H1 (cell line): ENCODE data around the gene TBC1D22A. TPM values are rescaled to one million over a fixed set of nuclear protein-coding genes. Genes with fewer than 3 reads are reported as not detected.

Experiments
- CTCF ChIA-PET: fragments of 300-600 bp; sonication (Branson Sonifier 250); formaldehyde crosslinking; loops from one replicate; lab custom pipeline; 2021; ENCODE audit not compliant: partially characterized antibody; lab: Charles Lee
- POLR2A ChIA-PET: fragments of 300-600 bp; sonication (Branson Sonifier 250); formaldehyde crosslinking; loops from one replicate; lab custom pipeline; 2021; ENCODE audit warnings: inconsistent platforms; ENCODE audit not compliant: partially characterized antibody; lab: Charles Lee
- DNase-seq, 2 experiments: peaks; one replicate each; pipeline versions ENCODE4 v3.0.0 to v3.0.0-alpha.2; 2010 to 2022; ENCODE audit warnings: low spot score in 2 of 2, low read depth in 1 of 2, mixed read lengths in 1 of 2
- FAIRE-seq: peaks from 2 replicates; lab custom pipeline; 2011; peaks lifted over from hg19 to GRCh38; lab: Jason Lieb, UNC
- H2AFZ ChIP-seq: 2 replicates; pipeline ENCODE4 v1.8.1; 2012; ENCODE audit warnings: low read length, inconsistent platforms
- H2AK5ac ChIP-seq: 2 replicates; pipeline ENCODE4 v1.6.1; 2013; ENCODE audit warnings: low read depth, low read length
- H2BK120ac ChIP-seq: replicated peaks from 2 replicates; pipeline ENCODE3; 2013; ENCODE audit warnings: low read depth, low read length, inconsistent platforms
- H2BK12ac ChIP-seq: 2 replicates; pipeline ENCODE4 v1.6.1; 2013; ENCODE audit warnings: low read depth, low read length
- H2BK15ac ChIP-seq: 2 replicates; pipeline ENCODE4 v1.6.1; 2013; ENCODE audit warnings: low read length
- H2BK20ac ChIP-seq: 2 replicates; pipeline ENCODE4 v1.6.1; 2013; ENCODE audit warnings: low read length
- H2BK5ac ChIP-seq: 2 replicates; pipeline ENCODE4 v1.6.1; 2013; ENCODE audit warnings: low read depth, low read length
- H3K14ac ChIP-seq: 2 replicates; pipeline ENCODE4 v1.6.1; 2013; ENCODE audit warnings: inconsistent platforms; ENCODE audit not compliant: insufficient read length
- H3K18ac ChIP-seq: 2 replicates; pipeline ENCODE4 v1.6.1; 2013; ENCODE audit warnings: low read length; ENCODE audit errors: extremely low read depth
- H3K23ac ChIP-seq: 2 replicates; pipeline ENCODE4 v1.6.1; 2013; ENCODE audit warnings: inconsistent platforms; ENCODE audit not compliant: insufficient read length
- H3K23me2 ChIP-seq: 2 replicates; pipeline ENCODE4 v1.6.1; 2013; ENCODE audit warnings: low read depth, low read length
- H3K27ac ChIP-seq: 2 replicates; pipeline ENCODE4 v1.6.1; 2011; ENCODE audit warnings: low read depth, low read length, inconsistent platforms
- H3K27me3 ChIP-seq, 4 experiments: replicated peaks in 1 of 4; 1 replicate in 1 of 4; 2 replicates in 3 of 4; pipeline versions ENCODE4 v1.6.1 to v1.8.1; 2011 to 2013; ENCODE audit warnings: low read length in 3 of 4, mild to moderate bottlenecking in 3 of 4, inconsistent platforms in 2 of 4, mixed read lengths in 2 of 4, moderate library complexity in 1 of 4; ENCODE audit not compliant: control insufficient read depth in 3 of 4, insufficient read depth in 3 of 4; ENCODE audit errors: extremely low read depth in 1 of 4
- H3K36me3 ChIP-seq, 4 experiments: 2 replicates each; pipeline versions ENCODE4 v1.6.1 to v1.8.1; 2011 to 2013; ENCODE audit warnings: mild to moderate bottlenecking in 4 of 4, low read length in 3 of 4, moderate library complexity in 2 of 4, control low read depth in 1 of 4, inconsistent platforms in 1 of 4; ENCODE audit not compliant: insufficient read depth in 4 of 4, control insufficient read depth in 2 of 4
- H3K4ac ChIP-seq: replicated peaks from 2 replicates; pipeline ENCODE3; 2013; ENCODE audit warnings: low read length, low read depth, mixed read lengths, inconsistent platforms; ENCODE audit not compliant: insufficient read length
- H3K4me1 ChIP-seq, 4 experiments: replicated peaks in 1 of 4; 1 replicate in 1 of 4; 2 replicates in 3 of 4; pipeline versions ENCODE4 v1.6.1 to v1.8.1; 2011 to 2013; ENCODE audit warnings: low read length in 3 of 4, inconsistent platforms in 2 of 4, mixed read lengths in 1 of 4; ENCODE audit not compliant: insufficient read depth in 4 of 4, control insufficient read depth in 3 of 4
- H3K4me2 ChIP-seq, 2 experiments: 2 replicates each; pipeline versions ENCODE4 v1.6.1 to v1.8.1; 2011 to 2013; ENCODE audit warnings: low read depth in 2 of 2, low read length in 2 of 2, control low read depth in 1 of 2, inconsistent platforms in 1 of 2, mild to moderate bottlenecking in 1 of 2; ENCODE audit not compliant: insufficient read depth in 1 of 2
- H3K4me3 ChIP-seq, 4 experiments: fragments of 200-600, 300-600 bp in 1 of 4; sonication (generic), shearing (Covaris generic), sonication (Bioruptor Twin) in 1 of 4; 2 replicates each; pipeline versions ENCODE4 v1.5.1 to v1.8.1; 2011 to 2016; ENCODE audit warnings: low read length in 4 of 4, low read depth in 3 of 4, control low read depth in 2 of 4, inconsistent platforms in 2 of 4, mild to moderate bottlenecking in 2 of 4, mixed read lengths in 1 of 4, moderate library complexity in 1 of 4; ENCODE audit not compliant: insufficient read depth in 2 of 4; ENCODE audit errors: extremely low read depth in 1 of 4
- H3K56ac ChIP-seq: replicated peaks from 2 replicates; pipeline ENCODE3; 2013; ENCODE audit warnings: low read depth, mild to moderate bottlenecking, mixed read lengths, low read length, inconsistent platforms; ENCODE audit not compliant: insufficient read length
- H3K79me1 ChIP-seq: 2 replicates; pipeline ENCODE4 v1.6.1; 2013; ENCODE audit warnings: low read depth, low read length, control low read depth
- H3K79me2 ChIP-seq, 2 experiments: 2 replicates each; pipeline versions ENCODE4 v1.6.1 to v1.8.1; 2012 to 2013; ENCODE audit warnings: low read length in 2 of 2, mild to moderate bottlenecking in 2 of 2, inconsistent platforms in 1 of 2; ENCODE audit not compliant: insufficient read depth in 2 of 2, control insufficient read depth in 1 of 2
- H3K9ac ChIP-seq, 4 experiments: replicated peaks in 1 of 4; 1 replicate in 1 of 4; 2 replicates in 3 of 4; pipeline versions ENCODE4 v1.6.1 to v1.8.1; 2011 to 2013; ENCODE audit warnings: low read depth in 3 of 4, low read length in 3 of 4, control low read depth in 2 of 4, mild to moderate bottlenecking in 2 of 4, moderate library complexity in 2 of 4, inconsistent platforms in 1 of 4; ENCODE audit errors: extremely low read depth in 1 of 4
- H3K9me3 ChIP-seq, 2 experiments: 2 replicates each; pipeline versions ENCODE4 v1.6.1 to v1.8.1; 2012 to 2013; ENCODE audit warnings: mild to moderate bottlenecking in 2 of 2, moderate library complexity in 2 of 2, control low read depth in 1 of 2, inconsistent platforms in 1 of 2, low read depth in 1 of 2, low read length in 1 of 2, mixed read lengths in 1 of 2; ENCODE audit not compliant: insufficient read depth in 2 of 2
- H4K20me1 ChIP-seq, 2 experiments: replicated peaks in 1 of 2; 2 replicates each; pipeline versions ENCODE3 to v1.8.1; 2011 to 2013; ENCODE audit warnings: inconsistent platforms in 2 of 2, low read length in 2 of 2, mild to moderate bottlenecking in 1 of 2; ENCODE audit not compliant: insufficient read depth in 2 of 2, control insufficient read depth in 1 of 2
- H4K5ac ChIP-seq: 2 replicates; pipeline ENCODE4 v1.6.1; 2013; ENCODE audit warnings: low read length, low read depth, mixed read lengths, inconsistent platforms; ENCODE audit not compliant: insufficient read length
- H4K8ac ChIP-seq: 2 replicates; pipeline ENCODE4 v1.8.0; 2013; ENCODE audit warnings: mild to moderate bottlenecking, moderate library complexity, low read length, inconsistent platforms; ENCODE audit not compliant: insufficient read depth; ENCODE audit errors: extremely low read depth
- H4K91ac ChIP-seq: replicated peaks from 2 replicates; pipeline ENCODE3; 2013; ENCODE audit warnings: low read length, mixed read lengths, inconsistent platforms; ENCODE audit not compliant: insufficient read length
- CEBPB ChIP-seq: IDR thresholded peaks from 2 replicates; pipeline ENCODE4 v1.6.1; 2012; ENCODE audit warnings: low read depth, low read length
- HDAC2 ChIP-seq, 2 experiments: fragments of 300-600 bp in 1 of 2; sonication (generic) in 1 of 2; IDR thresholded peaks; 2 replicates each; pipeline ENCODE4 v1.6.1; 2011 to 2012; ENCODE audit warnings: low read depth in 2 of 2, low read length in 2 of 2, mild to moderate bottlenecking in 2 of 2, moderate library complexity in 2 of 2, borderline replicate concordance in 1 of 2, inconsistent platforms in 1 of 2
- JUND ChIP-seq: IDR thresholded peaks from 2 replicates; pipeline ENCODE4 v1.6.1; 2011; ENCODE audit warnings: mild to moderate bottlenecking, improper control_type of control experiment, low read length
- SRF ChIP-seq: IDR thresholded peaks from 2 replicates; pipeline ENCODE4 v1.6.1; 2011; ENCODE audit warnings: mild to moderate bottlenecking, low read depth, low read length, moderate library complexity
- WGBS, 2 experiments: shearing (Covaris generic) in 1 of 2; methylation state at CpG; one replicate each; pipeline versions ENCODE4 v1.1.6 to v1.1.7; 2013 to 2015; ENCODE audit warnings: low lambda C conversion rate in 2 of 2, mixed read lengths in 2 of 2, inconsistent platforms in 1 of 2, low coverage in 1 of 2, missing lambda C conversion rate in 1 of 2; ENCODE audit not compliant: insufficient replicate concordance in 2 of 2, insufficient coverage in 1 of 2, insufficient read length in 1 of 2; ENCODE audit errors: extremely low coverage in 1 of 2, missing lambda C conversion rate in 1 of 2; 5-methylcytosine and 5-hydroxymethylcytosine counted together
- polyA plus RNA-seq, 7 experiments: library from polyadenylated mRNA; depleted of rRNA in 3 of 7; stranded (reverse) in 5 of 7; unstranded in 2 of 7; fragments of >200 nt in 5 of 7; fragments of 200-250 nt in 2 of 7; gene quantifications; 1 replicate in 5 of 7; 2 replicates in 1 of 7; 4 replicates in 1 of 7; pipeline versions ENCODE4 v1.2.1 to v1.2.3, GENCODE V29; 2011 to 2013; ENCODE audit warnings: missing spikeins in 2 of 7, mixed read lengths in 2 of 7
- total RNA-seq: library from RNA; stranded (reverse); fragmentation: NEBNext Ultra II Directional; extraction: Animal tissue kit (Norgen Biotek cat#: 25700); gene quantifications from 2 replicates; pipeline ENCODE4 v1.2.1, GENCODE V29; 2021

Gene TBC1D22A
- total and polyA plus RNA-seq, 2 of the 8 experiments (the other 6 are each of a cell fraction or from before 2014, with no cell fraction given) = 11.9 to 18.4 TPM

GRCh38 chr22:47176026-47176389, 413.6 kb downstream of the TBC1D22A start:
- H3K14ac ChIP-seq = no peak overlapping the region
- H3K4me3 ChIP-seq = no peak overlapping the region
- H2BK15ac ChIP-seq = no peak overlapping the region
- no peak overlapping the region for H4K8ac ChIP-seq
- H3K79me2 ChIP-seq = no peaks in the 10 kb centered on the region
- WGBS, 2 experiments = 89% methylated on average over 5 of the region's 9 CpGs; no CpG with 5 or more reads in 1 of the 2 experiments
- no peak overlapping the region for H2BK20ac ChIP-seq
- no peak overlapping the region for H3K9ac ChIP-seq
- H4K5ac ChIP-seq = no peak overlapping the region
- H3K9me3 ChIP-seq = peaks cover 17 to 31% of the 10 kb centered on the region in 2 experiments; a peak in 2 of 4 replicates
- DNase-seq (no peak), FAIRE-seq (no peak)
- no peak overlapping the region for H2BK120ac ChIP-seq
- no peak overlapping the region for H2AK5ac ChIP-seq
- no peak overlapping the region for H3K18ac ChIP-seq
- no peak overlapping the region for H3K27ac ChIP-seq
- no peaks in the 10 kb centered on the region for H4K20me1 ChIP-seq
- TF ChIP-seq JUND (no peak), CEBPB (no peak), HDAC2 (IDR thresholded peaks at IDR 0.05; ENCODE audit: borderline replicate concordance in 1 of 2, low read depth in 2 of 2, low read length in 2 of 2) (no peak), SRF (no peak)
- no peak overlapping the region for H3K4ac ChIP-seq
- no peak overlapping the region for H2AFZ ChIP-seq
- H2BK12ac ChIP-seq = no peak overlapping the region
- no peak overlapping the region for H4K91ac ChIP-seq
- no peaks in the 10 kb centered on the region for H3K79me1 ChIP-seq
- 0 out of 8 replicates have a peak, but pooled peaks cover 0 to 2% (median 0%) of the 10 kb centered on the region in 4 experiments for H3K36me3 ChIP-seq
- CTCF ChIA-PET = no interaction called here
- H3K23ac ChIP-seq = no peak overlapping the region
- no peaks in the 10 kb centered on the region for H3K27me3 ChIP-seq
- H3K56ac ChIP-seq = no peak overlapping the region
- POLR2A ChIA-PET = no interaction called here
- no peaks in the 10 kb centered on the region for H3K4me1 ChIP-seq
- H3K4me2 ChIP-seq = no peak overlapping the region
- H3K23me2 ChIP-seq = no peaks in the 10 kb centered on the region
- no peak overlapping the region for H2BK5ac ChIP-seq
